ENCODE results near the gene TBC1D14.

The TBC1D14 gene

DNA sequence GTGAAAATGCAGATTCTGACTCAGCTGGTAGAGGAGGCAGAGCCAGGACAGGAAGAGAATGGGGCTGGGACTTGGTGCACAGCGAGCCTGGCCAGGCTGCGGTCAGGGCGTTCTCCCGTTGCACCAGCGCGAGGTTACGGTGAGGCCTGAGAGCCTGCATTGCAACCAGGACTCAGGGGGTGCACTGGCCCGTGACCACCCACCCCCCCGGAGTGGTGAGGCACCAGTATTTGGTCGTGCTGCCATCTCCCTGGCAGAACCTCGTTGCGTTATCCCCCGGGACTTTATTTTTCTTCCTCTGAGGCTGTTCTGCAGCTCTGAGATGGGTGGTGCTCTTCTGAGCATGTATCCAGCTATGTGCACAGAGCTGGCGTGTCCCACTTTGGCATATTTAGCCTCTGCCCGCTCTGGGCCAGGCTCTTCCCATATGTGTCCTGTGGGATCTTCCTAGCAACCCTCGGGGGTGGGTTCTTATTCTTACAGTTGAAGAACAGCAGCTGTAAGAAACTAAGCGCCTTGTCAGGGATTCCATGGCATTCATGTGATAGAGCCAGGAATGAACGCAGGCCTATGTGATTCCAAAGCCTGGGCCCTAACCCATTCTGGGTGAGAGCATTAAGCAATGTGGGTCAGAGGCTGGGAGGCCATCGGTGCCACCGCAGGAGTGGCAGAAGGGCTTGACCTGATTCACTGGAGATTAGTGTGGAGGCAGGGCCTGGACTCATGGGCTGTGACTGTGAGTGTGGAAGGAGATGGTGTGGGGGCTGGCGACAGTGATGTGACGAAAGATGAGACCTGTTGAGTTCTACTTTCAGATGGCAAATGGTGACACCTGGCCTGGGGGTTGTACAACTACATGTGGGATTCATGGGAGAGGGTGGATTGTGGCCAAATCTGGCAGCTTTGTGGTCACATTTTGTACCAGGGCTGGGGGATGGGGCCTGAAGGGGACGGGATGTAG lies 136.6 kb downstream of the TBC1D14 start:
- TF ChIP-seq, protein P1, sequence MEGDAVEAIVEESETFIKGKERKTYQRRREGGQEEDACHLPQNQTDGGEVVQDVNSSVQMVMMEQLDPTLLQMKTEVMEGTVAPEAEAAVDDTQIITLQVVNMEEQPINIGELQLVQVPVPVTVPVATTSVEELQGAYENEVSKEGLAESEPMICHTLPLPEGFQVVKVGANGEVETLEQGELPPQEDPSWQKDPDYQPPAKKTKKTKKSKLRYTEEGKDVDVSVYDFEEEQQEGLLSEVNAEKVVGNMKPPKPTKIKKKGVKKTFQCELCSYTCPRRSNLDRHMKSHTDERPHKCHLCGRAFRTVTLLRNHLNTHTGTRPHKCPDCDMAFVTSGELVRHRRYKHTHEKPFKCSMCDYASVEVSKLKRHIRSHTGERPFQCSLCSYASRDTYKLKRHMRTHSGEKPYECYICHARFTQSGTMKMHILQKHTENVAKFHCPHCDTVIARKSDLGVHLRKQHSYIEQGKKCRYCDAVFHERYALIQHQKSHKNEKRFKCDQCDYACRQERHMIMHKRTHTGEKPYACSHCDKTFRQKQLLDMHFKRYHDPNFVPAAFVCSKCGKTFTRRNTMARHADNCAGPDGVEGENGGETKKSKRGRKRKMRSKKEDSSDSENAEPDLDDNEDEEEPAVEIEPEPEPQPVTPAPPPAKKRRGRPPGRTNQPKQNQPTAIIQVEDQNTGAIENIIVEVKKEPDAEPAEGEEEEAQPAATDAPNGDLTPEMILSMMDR (IDR thresholded peaks at IDR 0.05; ENCODE audit: insufficient read depth, low read length, poor library complexity, severe bottlenecking): no peak
- Histone ChIP-seq H3K4me3 (replicated peaks; ENCODE audit: low read depth, low read length) (peak overlapping the region; percentile 26), H3K27me3 (replicated peaks; ENCODE audit: control insufficient read depth, insufficient read depth, low read length) (no peaks in the 10 kb centered on the region), H3K36me3 (ENCODE audit: control insufficient read depth, insufficient read depth, low read length) (peaks cover 7% of the 10 kb centered on the region)
- DNase-seq (ENCODE audit: extremely low read depth, insufficient read length): peak; percentile 83

DNA sequence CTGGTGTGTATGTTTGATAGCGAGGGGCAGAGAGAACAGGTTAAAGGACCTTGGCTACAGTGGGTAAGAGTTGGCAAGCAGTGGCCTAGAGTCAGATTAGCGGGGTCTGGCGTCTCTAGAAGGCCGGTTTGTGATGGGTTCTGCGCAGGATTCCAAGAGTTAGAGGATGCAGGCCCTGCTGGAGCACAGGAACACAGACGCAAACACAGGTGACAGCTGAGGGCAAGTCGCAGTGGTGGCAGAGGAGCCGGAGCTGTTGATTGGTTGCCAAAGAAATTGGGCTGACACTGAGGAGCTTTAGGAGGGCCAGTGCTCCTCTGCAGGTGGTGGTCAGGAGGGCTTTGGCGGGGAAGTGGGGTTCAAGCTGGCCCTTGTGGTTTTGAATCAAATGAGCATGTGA lies 137.3 kb downstream of the TBC1D14 start:
- no peak for DNase-seq (ENCODE audit: extremely low read depth, insufficient read length)
- TF ChIP-seq, protein P1 (IDR thresholded peaks at IDR 0.05; ENCODE audit: insufficient read depth, low read length, poor library complexity, severe bottlenecking): no peak
- peaks cover 7% of the 10 kb centered on the region for H3K36me3 ChIP-seq (ENCODE audit: control insufficient read depth, insufficient read depth, low read length)

DNA sequence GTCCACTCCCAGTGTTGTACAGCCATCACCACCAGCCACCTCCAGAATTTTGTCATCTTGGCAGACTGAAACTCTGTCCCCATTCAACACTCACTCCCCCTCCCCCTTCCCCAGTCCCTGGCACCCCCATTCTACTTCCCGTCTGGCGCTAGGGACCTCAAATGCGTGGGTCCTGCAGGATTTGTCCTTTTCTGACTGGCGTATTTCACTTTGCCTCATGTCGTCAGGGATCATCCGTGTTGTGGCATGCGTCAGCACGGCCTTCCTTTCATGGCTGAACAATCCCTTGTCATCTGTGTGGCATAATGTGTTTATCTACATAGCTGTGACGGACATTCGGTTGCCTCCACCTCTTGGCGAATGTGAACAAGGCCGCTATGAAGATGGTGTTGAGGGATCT lies 139.0 kb downstream of the TBC1D14 start:
- no peak for DNase-seq (ENCODE audit: extremely low read depth, insufficient read length)
- no peaks in the 10 kb centered on the region for H3K27me3 ChIP-seq (replicated peaks; ENCODE audit: control insufficient read depth, insufficient read depth, low read length)
- H3K36me3 ChIP-seq (ENCODE audit: control insufficient read depth, insufficient read depth, low read length): peaks cover 9% of the 10 kb centered on the region
- no peak overlapping the region for H3K4me3 ChIP-seq (replicated peaks; ENCODE audit: low read depth, low read length)
- TF ChIP-seq, protein P1 (IDR thresholded peaks at IDR 0.05; ENCODE audit: insufficient read depth, low read length, poor library complexity, severe bottlenecking): no peak

More for the DNA sequence above, 137.3 kb downstream of the TBC1D14 start:
- Histone ChIP-seq H3K27me3 (replicated peaks; ENCODE audit: control insufficient read depth, insufficient read depth, low read length) (no peaks in the 10 kb centered on the region), H3K4me3 (replicated peaks; ENCODE audit: low read depth, low read length) (no peak overlapping the region)

DNA sequence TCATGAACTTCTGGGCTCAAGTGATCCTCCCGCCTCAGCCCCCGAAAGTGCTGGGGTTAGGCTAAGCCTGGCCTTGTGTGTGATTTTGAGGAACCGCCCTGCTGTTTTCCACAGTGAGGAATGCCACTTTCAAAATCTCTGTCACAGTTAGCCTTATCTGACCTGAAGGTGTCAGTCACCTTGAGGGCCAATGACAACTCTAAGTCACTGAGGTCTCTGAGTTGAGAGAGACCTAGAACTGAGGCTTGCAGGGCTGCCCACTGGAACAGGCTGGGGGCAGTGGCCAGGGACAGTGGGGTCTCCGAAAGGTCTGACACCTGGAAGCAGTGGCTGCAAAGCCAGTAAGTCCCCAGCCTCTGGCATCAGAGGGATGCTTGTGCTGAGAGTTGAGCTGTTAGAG lies 139.7 kb downstream of the TBC1D14 start:
- TF ChIP-seq, protein P1 (IDR thresholded peaks at IDR 0.05; ENCODE audit: insufficient read depth, low read length, poor library complexity, severe bottlenecking): no peak
- H3K27me3 ChIP-seq (replicated peaks; ENCODE audit: control insufficient read depth, insufficient read depth, low read length): no peaks in the 10 kb centered on the region
- H3K4me3 ChIP-seq (replicated peaks; ENCODE audit: low read depth, low read length): no peak overlapping the region
- no peak for DNase-seq (ENCODE audit: extremely low read depth, insufficient read length)
- peaks cover 11% of the 10 kb centered on the region for H3K36me3 ChIP-seq (ENCODE audit: control insufficient read depth, insufficient read depth, low read length)

DNA sequence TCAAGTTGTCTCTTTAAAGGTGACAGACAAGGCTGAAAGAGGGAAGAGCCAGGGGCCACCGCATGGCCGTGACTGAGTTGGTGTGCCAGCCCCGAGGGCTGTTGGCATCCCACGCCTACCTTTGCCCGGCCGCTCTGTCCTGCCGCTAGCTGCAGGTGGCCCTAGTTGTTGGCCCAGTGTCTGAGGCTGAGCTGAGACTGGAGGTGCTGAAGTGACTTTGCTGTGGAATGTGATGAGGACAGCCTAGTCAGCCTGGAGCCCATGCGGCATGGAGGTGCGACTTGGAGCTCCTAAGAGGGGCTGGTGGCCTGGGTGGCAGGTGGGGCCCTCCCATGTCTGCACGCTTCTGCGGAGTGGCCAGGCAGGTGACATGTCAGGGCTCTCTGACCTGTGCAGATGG lies 140.1 kb downstream of the TBC1D14 start:
- H3K36me3 ChIP-seq (ENCODE audit: control insufficient read depth, insufficient read depth, low read length): peaks cover 11% of the 10 kb centered on the region
- no peak overlapping the region for H3K4me3 ChIP-seq (replicated peaks; ENCODE audit: low read depth, low read length)
- TF ChIP-seq, protein P1 (IDR thresholded peaks at IDR 0.05; ENCODE audit: insufficient read depth, low read length, poor library complexity, severe bottlenecking): no peak
- DNase-seq (ENCODE audit: extremely low read depth, insufficient read length): no peak
- H3K27me3 ChIP-seq (replicated peaks; ENCODE audit: control insufficient read depth, insufficient read depth, low read length): no peaks in the 10 kb centered on the region

Data from GM06990 (cell line).